ENCODE measurements around the gene RLN3. TPM values are rescaled to one million over a fixed set of nuclear protein-coding genes. Genes with fewer than 3 reads are reported as not detected.

The RLN3 gene
- total RNA-seq, 1 donor from 2014 or later: not detected

DNA sequence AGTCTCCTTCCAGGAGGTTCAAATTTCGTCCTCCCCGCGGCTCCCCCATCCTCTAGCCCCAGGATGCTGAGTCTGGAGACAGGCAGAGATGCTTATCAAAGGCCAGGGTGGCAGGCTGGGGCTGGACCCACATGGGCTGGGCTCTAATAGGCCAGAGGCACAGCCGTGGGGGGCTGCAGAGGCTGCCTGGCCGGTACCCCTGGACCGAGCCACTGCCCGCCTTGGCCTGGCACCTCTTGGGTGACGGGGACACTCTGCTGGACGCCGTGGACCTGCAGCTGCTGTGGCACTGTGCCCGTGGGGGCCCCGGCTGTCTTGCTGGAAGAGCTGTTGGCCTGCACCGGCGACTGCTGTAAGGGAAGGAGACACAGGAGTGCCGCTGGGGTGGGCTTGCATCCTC lies 47.6 kb upstream of the RLN3 start:
- no peak overlapping the region for H3K27ac Mint-ChIP-seq (ENCODE audit: unreplicated experiment)
- no peaks in the 10 kb centered on the region for H3K9me3 Mint-ChIP-seq (ENCODE audit: unreplicated experiment)
- TF ChIP-seq, protein P1, sequence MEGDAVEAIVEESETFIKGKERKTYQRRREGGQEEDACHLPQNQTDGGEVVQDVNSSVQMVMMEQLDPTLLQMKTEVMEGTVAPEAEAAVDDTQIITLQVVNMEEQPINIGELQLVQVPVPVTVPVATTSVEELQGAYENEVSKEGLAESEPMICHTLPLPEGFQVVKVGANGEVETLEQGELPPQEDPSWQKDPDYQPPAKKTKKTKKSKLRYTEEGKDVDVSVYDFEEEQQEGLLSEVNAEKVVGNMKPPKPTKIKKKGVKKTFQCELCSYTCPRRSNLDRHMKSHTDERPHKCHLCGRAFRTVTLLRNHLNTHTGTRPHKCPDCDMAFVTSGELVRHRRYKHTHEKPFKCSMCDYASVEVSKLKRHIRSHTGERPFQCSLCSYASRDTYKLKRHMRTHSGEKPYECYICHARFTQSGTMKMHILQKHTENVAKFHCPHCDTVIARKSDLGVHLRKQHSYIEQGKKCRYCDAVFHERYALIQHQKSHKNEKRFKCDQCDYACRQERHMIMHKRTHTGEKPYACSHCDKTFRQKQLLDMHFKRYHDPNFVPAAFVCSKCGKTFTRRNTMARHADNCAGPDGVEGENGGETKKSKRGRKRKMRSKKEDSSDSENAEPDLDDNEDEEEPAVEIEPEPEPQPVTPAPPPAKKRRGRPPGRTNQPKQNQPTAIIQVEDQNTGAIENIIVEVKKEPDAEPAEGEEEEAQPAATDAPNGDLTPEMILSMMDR (IDR thresholded peaks at IDR 0.05; ENCODE audit: unreplicated experiment): no peak
- no peak for DNase-seq (ENCODE audit: low spot score)
- H3K36me3 Mint-ChIP-seq (ENCODE audit: low read depth, unreplicated experiment): peaks cover 4% of the 10 kb centered on the region
- no peak overlapping the region for H3K4me3 Mint-ChIP-seq (ENCODE audit: unreplicated experiment)
- peaks cover 5% of the 10 kb centered on the region for H3K4me1 Mint-ChIP-seq (ENCODE audit: unreplicated experiment)
- peaks cover 11% of the 10 kb centered on the region for H3K27me3 Mint-ChIP-seq (ENCODE audit: unreplicated experiment)

DNA sequence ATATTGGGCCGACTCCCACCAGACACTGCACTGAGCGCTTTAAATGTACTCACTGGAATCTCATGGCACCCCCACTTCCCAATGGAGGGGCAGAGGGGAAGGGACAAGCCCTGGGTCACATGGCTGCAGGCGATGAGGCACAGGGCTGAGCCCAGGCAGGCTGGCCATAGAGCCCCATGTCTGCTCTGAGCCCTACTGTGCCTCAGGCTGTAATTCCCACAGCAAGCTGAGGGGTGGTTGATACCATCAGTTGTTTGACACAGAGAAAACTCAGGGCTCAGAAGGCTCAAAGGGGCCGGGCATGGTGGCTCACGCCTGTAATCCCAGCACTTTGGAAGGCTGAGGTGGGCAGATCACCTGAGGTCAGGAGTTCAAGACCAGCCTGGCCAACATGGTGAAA lies 46.9 kb upstream of the RLN3 start:
- Mint-ChIP-seq H3K27me3 (ENCODE audit: unreplicated experiment) (peaks cover 11% of the 10 kb centered on the region), H3K36me3 (ENCODE audit: low read depth, unreplicated experiment) (no peaks in the 10 kb centered on the region), H3K27ac (ENCODE audit: unreplicated experiment) (peak overlapping the region; percentile 36), H3K9me3 (ENCODE audit: unreplicated experiment) (no peaks in the 10 kb centered on the region), H3K4me1 (ENCODE audit: unreplicated experiment) (peaks cover 5% of the 10 kb centered on the region), H3K4me3 (ENCODE audit: unreplicated experiment) (no peak overlapping the region)
- no peak for DNase-seq (ENCODE audit: low spot score)
- TF ChIP-seq, protein P1 (IDR thresholded peaks at IDR 0.05; ENCODE audit: unreplicated experiment): no peak

DNA sequence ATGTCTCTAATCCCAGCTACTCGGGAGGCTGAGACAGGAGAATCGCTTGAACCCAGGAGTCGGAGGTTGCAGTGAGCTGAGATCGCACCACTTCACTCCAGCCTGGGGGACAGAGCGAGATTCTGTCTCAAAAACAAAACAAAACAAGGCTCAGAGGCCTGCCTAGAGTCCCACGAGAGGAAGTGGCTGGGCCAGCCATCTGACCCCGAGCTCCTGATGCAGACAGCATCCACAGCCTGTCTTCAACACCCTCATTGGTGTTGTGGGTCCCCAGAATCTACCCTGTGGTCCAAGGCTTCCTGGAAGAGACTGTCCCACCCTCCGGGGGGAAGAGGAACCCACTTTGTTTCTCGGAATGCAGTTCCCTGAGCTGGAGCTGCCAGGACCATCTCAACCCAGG lies 46.5 kb upstream of the RLN3 start:
- no peak overlapping the region for H3K4me3 Mint-ChIP-seq (ENCODE audit: unreplicated experiment)
- H3K27me3 Mint-ChIP-seq (ENCODE audit: unreplicated experiment): peaks cover 9% of the 10 kb centered on the region
- H3K4me1 Mint-ChIP-seq (ENCODE audit: unreplicated experiment): peaks cover 7% of the 10 kb centered on the region
- H3K27ac Mint-ChIP-seq (ENCODE audit: unreplicated experiment): no peak overlapping the region
- no peaks in the 10 kb centered on the region for H3K36me3 Mint-ChIP-seq (ENCODE audit: low read depth, unreplicated experiment)
- no peaks in the 10 kb centered on the region for H3K9me3 Mint-ChIP-seq (ENCODE audit: unreplicated experiment)
- DNase-seq (ENCODE audit: low spot score): no peak
- TF ChIP-seq, protein P1 (IDR thresholded peaks at IDR 0.05; ENCODE audit: unreplicated experiment): no peak

DNA sequence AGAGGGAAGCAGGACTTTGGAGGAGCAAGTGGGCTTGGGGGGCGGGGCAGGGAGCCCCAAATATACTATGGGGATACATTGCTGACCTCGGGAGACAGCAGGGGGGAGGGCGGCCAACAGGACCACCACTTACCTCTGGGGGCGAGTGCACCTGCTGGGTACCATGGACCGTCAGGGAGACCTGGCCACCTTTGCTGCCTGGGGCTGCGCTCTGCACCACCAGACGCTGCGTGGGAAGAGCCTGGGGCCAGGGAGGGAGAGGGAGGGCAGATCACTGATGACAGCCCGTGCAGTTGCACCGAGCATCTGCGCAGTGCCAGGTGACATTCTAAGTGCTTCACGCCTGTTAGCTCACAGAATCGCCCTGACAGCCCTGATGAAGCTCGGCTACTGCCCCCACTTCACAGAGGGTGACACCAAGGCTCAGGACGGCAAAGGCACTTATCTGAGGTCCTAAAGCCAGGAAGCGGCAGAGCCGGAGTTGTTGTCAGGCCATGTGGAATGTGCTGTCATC lies 45.9 kb upstream of the RLN3 start:
- H3K27me3 Mint-ChIP-seq (ENCODE audit: unreplicated experiment): peaks cover 12% of the 10 kb centered on the region
- H3K9me3 Mint-ChIP-seq (ENCODE audit: unreplicated experiment): no peaks in the 10 kb centered on the region
- no peak overlapping the region for H3K4me3 Mint-ChIP-seq (ENCODE audit: unreplicated experiment)
- peaks cover 11% of the 10 kb centered on the region for H3K4me1 Mint-ChIP-seq (ENCODE audit: unreplicated experiment)
- H3K36me3 Mint-ChIP-seq (ENCODE audit: low read depth, unreplicated experiment): no peaks in the 10 kb centered on the region
- TF ChIP-seq, protein P1 (IDR thresholded peaks at IDR 0.05; ENCODE audit: unreplicated experiment): no peak
- H3K27ac Mint-ChIP-seq (ENCODE audit: unreplicated experiment): no peak overlapping the region
- DNase-seq (ENCODE audit: low spot score): no peak

DNA sequence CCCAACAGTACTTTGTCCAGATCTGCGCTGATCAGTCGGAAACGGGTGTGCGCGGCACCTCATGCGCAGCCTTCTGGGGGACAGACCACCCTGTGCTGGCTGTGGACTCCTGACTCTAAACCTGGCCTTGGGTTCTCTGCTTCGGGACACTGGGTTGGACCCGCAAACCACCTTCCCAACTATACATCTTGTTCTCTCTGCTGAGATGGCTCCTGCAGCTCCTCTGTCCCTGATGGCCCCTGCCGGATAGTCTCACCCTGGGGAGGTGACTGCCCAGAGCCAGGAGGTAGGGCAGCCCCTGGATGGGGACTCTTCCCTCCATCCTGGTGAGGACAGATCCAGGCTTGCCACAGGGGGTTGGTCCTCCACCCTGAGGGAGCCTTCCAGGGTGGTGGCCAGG lies 45.2 kb upstream of the RLN3 start:
- no peaks in the 10 kb centered on the region for H3K9me3 Mint-ChIP-seq (ENCODE audit: unreplicated experiment)
- H3K27ac Mint-ChIP-seq (ENCODE audit: unreplicated experiment): no peak overlapping the region
- no peak overlapping the region for H3K4me3 Mint-ChIP-seq (ENCODE audit: unreplicated experiment)
- peaks cover 18% of the 10 kb centered on the region for H3K4me1 Mint-ChIP-seq (ENCODE audit: unreplicated experiment)
- peaks cover 13% of the 10 kb centered on the region for H3K27me3 Mint-ChIP-seq (ENCODE audit: unreplicated experiment)
- no peaks in the 10 kb centered on the region for H3K36me3 Mint-ChIP-seq (ENCODE audit: low read depth, unreplicated experiment)
- TF ChIP-seq, protein P1 (IDR thresholded peaks at IDR 0.05; ENCODE audit: unreplicated experiment): no peak
- no peak for DNase-seq (ENCODE audit: low spot score)

Measured in endothelial cell (in vitro differentiated cells).